Mesothelial cell of epicardium (in vitro differentiated cells): ENCODE data around the gene EPHX1. TPM values are rescaled to one million over a fixed set of nuclear protein-coding genes. Genes with fewer than 3 reads are reported as not detected.

Experiments used
- DNase-seq, 2 experiments: peaks; one replicate each; pipeline ENCODE4 v3.0.0; 2021; ENCODE audit warnings: low spot score in 2 of 2; ENCODE audit not compliant: unreplicated experiment in 2 of 2
- H3K27ac Mint-ChIP-seq: 2 replicates; pipeline ENCODE4 v1.8.0; 2021; ENCODE audit warnings: mixed read lengths
- H3K27me3 Mint-ChIP-seq: 2 replicates; pipeline ENCODE4 v1.8.0; 2021; ENCODE audit warnings: low read depth, mixed read lengths
- H3K36me3 Mint-ChIP-seq: 2 replicates; pipeline ENCODE4 v1.8.0; 2021; ENCODE audit warnings: mixed read lengths
- H3K4me1 Mint-ChIP-seq: 2 replicates; pipeline ENCODE4 v1.8.0; 2021; ENCODE audit warnings: mixed read lengths
- H3K4me3 Mint-ChIP-seq: 2 replicates; pipeline ENCODE4 v1.8.0; 2021; ENCODE audit warnings: mild to moderate bottlenecking, moderate library complexity, mixed read lengths
- H3K9me3 Mint-ChIP-seq: 2 replicates; pipeline ENCODE4 v1.8.0; 2021; ENCODE audit warnings: mixed read lengths
- total RNA-seq: library from RNA; stranded (reverse); gene quantifications from 3 replicates; pipeline ENCODE4 v1.2.1, GENCODE V29; 2021
- TF ChIP-seq, protein P1 (sequence below): fragments of 200-600 bp; sonication (generic); IDR thresholded peaks from one replicate; pipeline ENCODE4 v1.5.0; 2021; ENCODE audit warnings: antibody characterized with exemption; ENCODE audit not compliant: unreplicated experiment

Gene EPHX1
- total RNA-seq, 1 donor from 2014 or later, result 35.9 TPM

DNA sequence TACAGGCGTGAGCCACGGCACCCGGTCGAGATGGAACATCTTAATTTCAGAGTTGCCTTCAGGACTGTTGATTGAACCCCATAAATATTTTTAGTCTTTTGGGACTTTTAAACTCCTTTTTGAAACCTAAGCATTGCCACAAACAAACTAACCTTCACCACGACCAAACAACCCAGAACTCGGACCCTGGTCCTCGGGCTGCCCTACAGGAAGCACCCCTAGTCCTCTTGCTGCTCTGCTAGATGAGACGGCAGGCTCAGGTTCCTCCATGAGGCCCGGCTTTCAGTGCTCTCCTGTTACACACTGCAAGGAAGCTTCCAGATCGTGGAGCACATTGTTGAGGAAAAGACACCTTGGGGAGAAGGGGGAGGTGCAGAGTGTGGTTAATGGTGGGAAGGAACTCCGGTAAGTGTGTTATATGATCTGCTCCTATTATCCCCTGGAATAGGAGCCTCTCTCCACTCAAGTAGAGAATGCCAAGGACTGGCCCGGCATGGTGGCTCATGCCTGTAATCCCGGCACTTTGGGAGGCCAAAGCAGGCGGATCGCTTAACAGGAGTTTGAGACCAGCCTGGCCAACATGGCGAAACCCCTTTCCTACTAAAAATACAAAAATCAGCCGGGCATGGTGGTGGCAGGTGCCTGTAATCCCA lies 5.7 kb downstream of the EPHX1 start:
- DNase-seq, result no peak
- TF ChIP-seq, protein P1, sequence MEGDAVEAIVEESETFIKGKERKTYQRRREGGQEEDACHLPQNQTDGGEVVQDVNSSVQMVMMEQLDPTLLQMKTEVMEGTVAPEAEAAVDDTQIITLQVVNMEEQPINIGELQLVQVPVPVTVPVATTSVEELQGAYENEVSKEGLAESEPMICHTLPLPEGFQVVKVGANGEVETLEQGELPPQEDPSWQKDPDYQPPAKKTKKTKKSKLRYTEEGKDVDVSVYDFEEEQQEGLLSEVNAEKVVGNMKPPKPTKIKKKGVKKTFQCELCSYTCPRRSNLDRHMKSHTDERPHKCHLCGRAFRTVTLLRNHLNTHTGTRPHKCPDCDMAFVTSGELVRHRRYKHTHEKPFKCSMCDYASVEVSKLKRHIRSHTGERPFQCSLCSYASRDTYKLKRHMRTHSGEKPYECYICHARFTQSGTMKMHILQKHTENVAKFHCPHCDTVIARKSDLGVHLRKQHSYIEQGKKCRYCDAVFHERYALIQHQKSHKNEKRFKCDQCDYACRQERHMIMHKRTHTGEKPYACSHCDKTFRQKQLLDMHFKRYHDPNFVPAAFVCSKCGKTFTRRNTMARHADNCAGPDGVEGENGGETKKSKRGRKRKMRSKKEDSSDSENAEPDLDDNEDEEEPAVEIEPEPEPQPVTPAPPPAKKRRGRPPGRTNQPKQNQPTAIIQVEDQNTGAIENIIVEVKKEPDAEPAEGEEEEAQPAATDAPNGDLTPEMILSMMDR, result no peak
- Mint-ChIP-seq H3K27ac (peak overlapping the region; percentile 19), H3K4me3 (no peak overlapping the region), H3K27me3 (no peaks in the 10 kb centered on the region), H3K36me3 (no peaks in the 10 kb centered on the region), H3K4me1 (peaks cover 50% of the 10 kb centered on the region), H3K9me3 (no peaks in the 10 kb centered on the region)

DNA sequence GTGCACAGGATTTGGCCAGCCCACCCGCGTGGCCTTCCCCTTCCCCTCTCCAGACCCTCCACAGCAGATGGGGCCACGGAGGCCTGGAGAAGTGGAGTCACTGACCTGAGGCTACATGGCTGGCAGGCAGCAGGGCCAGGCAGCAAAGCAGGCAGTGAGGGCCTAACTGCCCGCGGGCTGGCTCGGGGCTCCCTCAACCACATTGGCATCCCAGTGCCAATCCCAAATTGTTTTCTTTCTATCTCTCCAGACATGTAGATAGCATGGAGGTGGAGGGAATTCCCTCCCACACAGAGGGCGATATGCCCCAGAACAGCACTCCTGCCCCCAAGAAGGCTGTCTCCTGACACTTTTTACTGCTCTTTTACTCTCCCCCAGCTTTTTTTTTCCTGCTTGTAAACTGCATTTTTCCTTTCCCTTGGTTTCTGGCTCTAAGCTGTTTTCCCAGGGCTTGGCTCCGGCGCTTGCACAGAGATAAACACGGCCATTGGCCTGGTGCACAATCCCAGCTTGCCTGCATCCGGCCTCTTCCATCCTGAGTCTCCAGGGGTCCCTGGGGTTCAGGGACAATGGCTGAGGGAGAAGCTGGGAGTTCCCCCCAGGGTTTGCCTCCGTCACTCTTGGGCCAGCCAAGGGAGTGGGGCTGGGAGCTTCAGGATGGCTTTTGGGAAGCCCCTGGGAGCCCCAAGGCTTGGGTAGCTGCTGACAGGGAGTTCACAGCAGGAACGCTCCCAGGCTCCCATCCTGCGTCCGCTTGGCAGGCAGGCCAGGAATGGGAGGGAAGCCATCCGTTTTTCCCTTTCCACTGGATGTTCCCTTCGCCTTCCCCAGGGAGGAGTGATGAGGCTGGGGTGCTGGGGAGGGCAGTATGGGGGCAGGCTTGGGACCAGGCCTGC lies 7.0 kb downstream of the EPHX1 start:
- Mint-ChIP-seq H3K27ac (peak overlapping the region; percentile 91), H3K36me3 (peaks cover 2% of the 10 kb centered on the region), H3K4me3 (no peak overlapping the region), H3K4me1 (peaks cover 37% of the 10 kb centered on the region), H3K27me3 (no peaks in the 10 kb centered on the region), H3K9me3 (no peaks in the 10 kb centered on the region)
- TF ChIP-seq, protein P1, result no peak
- no peak for DNase-seq

DNA sequence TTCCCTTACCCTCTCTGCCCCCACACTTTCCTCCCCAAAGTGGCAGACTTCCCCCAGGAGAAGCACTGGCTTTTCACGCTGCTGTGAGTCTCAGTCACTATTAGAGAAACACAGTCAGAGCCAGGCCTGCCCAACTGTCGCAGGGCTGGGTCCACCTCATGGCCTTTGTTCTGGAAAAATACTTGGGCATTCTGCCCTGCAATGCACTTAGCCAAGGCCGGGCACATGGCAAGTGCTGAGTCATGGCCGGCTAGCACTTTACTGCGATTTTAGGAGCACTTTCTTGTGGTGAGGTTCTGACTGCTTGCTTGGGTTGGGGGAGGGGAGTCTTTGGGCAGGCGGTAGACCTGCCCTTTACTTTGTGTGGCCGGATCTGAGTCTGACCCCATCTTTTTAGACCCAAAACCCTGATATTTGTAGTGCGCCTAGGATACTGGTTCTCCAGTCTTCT lies 7.7 kb downstream of the EPHX1 start:
- Mint-ChIP-seq H3K9me3 (no peaks in the 10 kb centered on the region), H3K27me3 (no peaks in the 10 kb centered on the region), H3K4me3 (no peak overlapping the region), H3K27ac (peak overlapping the region; percentile 91), H3K36me3 (peaks cover 9% of the 10 kb centered on the region), H3K4me1 (peaks cover 31% of the 10 kb centered on the region)
- no peak for DNase-seq
- TF ChIP-seq, protein P1, result no peak

DNA sequence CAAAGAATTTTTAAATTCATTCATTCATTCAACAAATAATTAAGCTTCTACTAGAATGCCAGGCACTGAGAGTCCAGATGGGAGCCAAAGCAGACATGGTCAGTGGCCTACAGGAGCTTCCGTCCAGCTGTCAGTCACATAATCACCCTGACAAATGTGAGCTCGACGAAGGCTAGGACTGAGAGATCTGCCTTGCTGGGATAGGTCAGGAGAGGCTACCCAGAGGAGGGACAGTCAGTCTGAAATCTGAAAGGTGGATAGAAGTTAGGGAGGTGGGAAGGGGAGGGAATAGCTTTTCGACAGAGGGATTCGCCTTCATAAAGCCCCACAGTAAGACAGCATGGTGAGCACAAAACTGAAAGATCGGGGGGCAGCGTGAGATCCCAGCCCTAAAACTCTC lies 8.3 kb downstream of the EPHX1 start:
- DNase-seq, result no peak
- no peaks in the 10 kb centered on the region for H3K27me3 Mint-ChIP-seq
- H3K36me3 Mint-ChIP-seq, result peaks cover 11% of the 10 kb centered on the region
- no peaks in the 10 kb centered on the region for H3K9me3 Mint-ChIP-seq
- H3K4me3 Mint-ChIP-seq, result no peak overlapping the region
- TF ChIP-seq, protein P1, result no peak
- peak overlapping the region; percentile 91 for H3K27ac Mint-ChIP-seq
- peaks cover 26% of the 10 kb centered on the region for H3K4me1 Mint-ChIP-seq

DNA sequence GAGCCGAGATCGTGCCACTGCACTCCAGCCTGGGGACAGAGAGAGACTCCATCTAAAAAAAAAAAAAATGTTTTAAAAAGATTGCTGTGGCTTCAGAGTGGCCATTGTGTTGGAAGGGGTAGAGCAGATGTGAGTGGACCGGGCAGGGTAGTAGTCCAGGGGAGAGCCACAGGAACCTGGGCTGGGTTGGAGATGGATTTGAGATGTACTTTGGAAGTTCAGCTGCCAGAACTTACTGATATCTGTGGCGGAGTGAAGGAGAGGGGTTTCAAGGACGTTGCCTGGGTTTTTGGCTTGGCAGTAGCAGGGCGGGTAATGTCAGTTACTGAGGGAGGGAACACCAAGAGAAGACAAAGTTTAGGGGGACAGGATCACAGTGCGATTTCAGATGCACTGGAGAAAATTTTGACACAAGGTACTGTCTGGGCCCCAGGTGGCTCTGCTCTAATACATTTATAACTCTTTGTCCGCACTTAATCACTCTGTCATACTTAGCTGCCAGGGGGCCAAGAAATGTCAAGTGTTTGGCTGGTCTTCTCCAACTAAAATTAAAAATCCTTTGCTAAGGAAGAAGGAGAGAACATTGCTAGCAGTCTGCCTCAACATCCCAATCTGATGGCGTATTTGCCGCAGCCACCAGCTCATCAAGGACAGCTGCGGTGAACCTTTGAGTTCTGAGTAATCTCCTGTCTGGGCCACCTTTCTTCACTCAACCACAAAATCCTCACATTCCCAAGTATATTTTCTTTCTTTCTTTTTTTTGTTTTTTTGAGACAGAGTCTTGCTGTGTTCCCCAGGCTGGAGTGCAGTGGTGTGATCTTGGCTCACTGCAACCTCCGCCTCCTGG lies 9.6 kb downstream of the EPHX1 start:
- no peak overlapping the region for H3K4me3 Mint-ChIP-seq
- TF ChIP-seq, protein P1, result no peak
- no peaks in the 10 kb centered on the region for H3K9me3 Mint-ChIP-seq
- peaks cover 11% of the 10 kb centered on the region for H3K36me3 Mint-ChIP-seq
- no peak for DNase-seq
- peaks cover 18% of the 10 kb centered on the region for H3K4me1 Mint-ChIP-seq
- no peaks in the 10 kb centered on the region for H3K27me3 Mint-ChIP-seq
- no peak overlapping the region for H3K27ac Mint-ChIP-seq
